Stimulated activated naive B cell treated with anti-CD40 and anti-IgM and Interleukin-4, amounts not matched to agents 10 μg/mL and 1 μg/mL and 100 μg/mL, for 72 hours (primary cell): Measurements from ENCODE around the gene DGKB.

Experiments
- ATAC-seq, 2 donors: fragments of 150-1000 bp; cut with Tn5 transposase; replicated peaks; 2 replicates each; pipeline ENCODE4 v1.10.0; 2021; ENCODE audit warnings: moderate library complexity in 1 of 2
- DNase-seq: peaks from one replicate; pipeline ENCODE4 v3.0.0; 2021
- H3K27ac Mint-ChIP-seq: one replicate; pipeline ENCODE4 v1.8.0; 2022; ENCODE audit warnings: mild to moderate bottlenecking, mixed read lengths
- H3K27me3 Mint-ChIP-seq, 2 donors: one replicate each; pipeline ENCODE4 v1.8.0; 2022; ENCODE audit warnings: mixed read lengths in 2 of 2
- H3K36me3 Mint-ChIP-seq, 2 donors: one replicate each; pipeline ENCODE4 v1.8.0; 2022; ENCODE audit warnings: mixed read lengths in 2 of 2, mild to moderate bottlenecking in 1 of 2
- H3K4me1 Mint-ChIP-seq, 2 donors: one replicate each; pipeline ENCODE4 v1.8.0; 2022; ENCODE audit warnings: mixed read lengths in 2 of 2, mild to moderate bottlenecking in 1 of 2
- H3K4me3 Mint-ChIP-seq, 2 donors: one replicate each; pipeline ENCODE4 v1.8.0; 2022; ENCODE audit warnings: mild to moderate bottlenecking in 2 of 2, mixed read lengths in 2 of 2, moderate library complexity in 1 of 2
- H3K9me3 Mint-ChIP-seq, 2 donors: one replicate each; pipeline ENCODE4 v1.8.0; 2022; ENCODE audit warnings: mixed read lengths in 2 of 2, mild to moderate bottlenecking in 1 of 2

Gene DGKB

DNA sequence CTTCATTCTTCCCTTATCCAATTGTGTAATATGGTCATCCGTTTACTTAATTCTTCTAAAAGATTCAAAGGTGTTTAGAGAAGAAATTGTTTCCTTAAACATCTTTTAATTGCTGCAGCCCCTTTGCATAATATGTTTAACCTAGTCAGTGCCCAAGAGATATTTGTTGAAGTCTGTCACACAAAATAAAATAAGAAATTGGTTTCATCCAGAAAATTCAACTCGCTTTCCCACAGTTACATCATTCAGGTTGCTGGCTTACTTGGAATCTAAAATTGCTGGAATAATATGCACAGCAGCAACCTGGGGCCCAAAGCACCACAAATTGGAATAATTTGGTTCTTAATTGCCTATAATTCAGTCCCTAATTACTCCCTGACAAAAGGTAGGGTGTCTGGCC lies 758.0 kb downstream of the DGKB start:
- no peak overlapping the region for H3K27ac Mint-ChIP-seq
- no peaks in the 10 kb centered on the region for H3K4me1 Mint-ChIP-seq
- peaks cover 0 to 4% of the 10 kb centered on the region in 2 donors for H3K9me3 Mint-ChIP-seq
- ATAC-seq (no peak), DNase-seq (no peak)
- H3K36me3 Mint-ChIP-seq = no peaks in the 10 kb centered on the region
- no peak overlapping the region for H3K4me3 Mint-ChIP-seq
- H3K27me3 Mint-ChIP-seq = no peaks in the 10 kb centered on the region

DNA sequence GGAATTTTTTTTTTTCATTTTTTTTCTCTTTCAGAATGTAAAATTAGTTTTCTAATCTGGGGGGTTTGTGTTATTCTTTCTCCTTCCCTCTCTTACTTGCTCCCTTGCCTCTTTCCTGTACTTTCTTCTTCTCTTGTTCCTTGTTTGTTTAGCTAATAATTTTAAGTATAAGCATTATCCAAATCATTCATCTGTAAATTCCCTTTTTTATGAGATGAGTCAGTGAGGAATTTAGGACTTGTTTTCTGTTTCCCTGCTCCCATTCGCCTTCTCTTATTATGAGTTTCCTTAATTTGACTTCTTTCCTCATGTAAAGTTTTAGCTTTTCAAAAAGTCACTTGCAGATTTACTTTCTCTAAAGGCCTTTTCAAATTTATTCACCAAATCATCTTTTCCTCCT lies 758.4 kb downstream of the DGKB start:
- Mint-ChIP-seq H3K36me3 (no peaks in the 10 kb centered on the region), H3K4me3 (no peak overlapping the region), H3K4me1 (no peaks in the 10 kb centered on the region), H3K27ac (no peak overlapping the region), H3K27me3 (no peaks in the 10 kb centered on the region), H3K9me3 (peaks cover 0 to 4% of the 10 kb centered on the region in 2 donors)
- no peak for DNase-seq
- ATAC-seq = no peak

DNA sequence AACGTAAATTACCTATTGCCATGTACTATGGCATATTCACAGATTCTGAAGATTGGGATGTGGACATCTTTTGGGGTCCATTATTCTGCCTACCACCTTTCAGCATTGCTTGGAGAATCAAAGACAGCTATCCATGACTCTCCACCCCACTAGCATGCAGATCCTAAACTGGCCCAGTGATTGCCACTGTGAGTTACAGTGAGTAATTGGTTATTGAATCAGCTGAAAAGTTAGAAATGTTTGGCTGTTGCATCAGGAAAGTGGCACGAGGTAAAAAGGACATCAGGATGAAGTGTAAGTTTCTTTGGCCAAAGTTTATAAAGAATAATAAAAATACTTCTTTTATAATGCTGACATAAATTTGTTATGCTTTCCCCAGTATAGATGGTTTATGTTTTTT lies 764.9 kb downstream of the DGKB start:
- DNase-seq = no peak
- ATAC-seq = no peak
- H3K36me3 Mint-ChIP-seq = no peaks in the 10 kb centered on the region
- H3K4me1 Mint-ChIP-seq = no peaks in the 10 kb centered on the region
- no peak overlapping the region for H3K27ac Mint-ChIP-seq
- H3K9me3 Mint-ChIP-seq = peaks cover 4 to 6% of the 10 kb centered on the region in 2 donors
- H3K4me3 Mint-ChIP-seq = no peak overlapping the region
- H3K27me3 Mint-ChIP-seq = no peaks in the 10 kb centered on the region

DNA sequence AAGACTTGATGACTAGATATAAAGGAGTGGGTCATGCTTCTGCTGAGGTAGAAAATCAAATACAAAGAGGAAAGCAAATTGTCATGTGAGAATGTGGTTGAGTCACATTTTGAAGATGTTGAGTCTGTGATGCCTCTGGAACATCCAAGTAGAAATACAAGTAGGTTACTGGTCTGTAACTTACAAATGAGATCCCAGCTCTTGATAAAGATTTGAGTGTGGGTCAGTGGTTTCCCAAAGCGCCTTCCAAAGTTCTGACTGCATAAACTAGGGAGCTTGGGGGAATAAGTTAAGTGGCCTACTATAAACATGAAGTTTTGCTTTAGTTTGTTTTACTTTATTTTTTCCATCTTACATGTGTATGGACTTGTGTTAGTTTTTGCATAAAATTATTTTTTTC lies 768.8 kb downstream of the DGKB start:
- ATAC-seq (no peak), DNase-seq (no peak)
- H3K4me1 Mint-ChIP-seq = no peaks in the 10 kb centered on the region
- peaks cover 0 to 2% of the 10 kb centered on the region in 2 donors for H3K9me3 Mint-ChIP-seq
- H3K27ac Mint-ChIP-seq = no peak overlapping the region
- no peak overlapping the region for H3K4me3 Mint-ChIP-seq
- H3K36me3 Mint-ChIP-seq = no peaks in the 10 kb centered on the region
- H3K27me3 Mint-ChIP-seq = no peaks in the 10 kb centered on the region

DNA sequence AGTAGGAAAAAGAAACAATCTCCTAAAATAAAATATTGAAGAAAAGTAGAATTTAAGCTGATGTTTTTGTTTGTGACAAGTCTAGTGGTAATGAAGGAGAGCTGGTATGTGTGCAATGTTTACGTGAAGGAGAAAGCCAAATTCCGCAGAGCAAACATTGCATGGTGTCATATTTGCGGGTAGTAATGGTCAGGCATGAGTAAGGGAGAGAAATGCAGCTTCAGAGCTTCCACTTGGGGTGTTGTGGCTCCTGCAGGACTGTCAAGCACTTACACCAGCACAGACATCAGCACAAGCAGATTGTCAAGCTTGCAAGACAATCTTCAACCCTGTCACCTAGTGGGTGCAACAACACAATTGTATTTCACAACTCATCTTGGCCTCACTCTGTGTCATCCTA lies 776.6 kb downstream of the DGKB start:
- Mint-ChIP-seq H3K27ac (no peak overlapping the region), H3K36me3 (no peaks in the 10 kb centered on the region)
- ATAC-seq = no peak

DNA sequence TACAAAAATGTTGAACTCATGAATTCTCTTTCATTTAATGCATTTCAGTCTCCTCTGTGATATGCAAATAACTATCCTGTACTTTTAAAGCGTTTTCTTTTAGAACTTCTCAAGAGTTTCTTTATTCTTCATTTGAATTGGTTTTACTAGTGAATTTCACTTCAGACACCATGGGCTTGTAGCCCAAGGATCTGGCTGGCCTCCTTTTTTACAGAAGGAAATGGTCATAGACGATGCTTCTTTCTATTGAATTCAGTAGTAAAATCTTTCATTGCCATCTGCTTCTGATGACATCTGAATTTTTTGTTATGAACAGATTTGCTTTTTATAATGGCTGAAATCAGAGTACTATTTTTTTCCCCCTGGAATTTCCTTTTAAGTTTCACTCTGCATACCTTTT lies 777.8 kb downstream of the DGKB start:
- Mint-ChIP-seq H3K4me1 (no peaks in the 10 kb centered on the region), H3K4me3 (no peak overlapping the region), H3K27ac (no peak overlapping the region), H3K36me3 (no peaks in the 10 kb centered on the region), H3K27me3 (no peaks in the 10 kb centered on the region), H3K9me3 (no peaks in the 10 kb centered on the region)
- ATAC-seq (no peak), DNase-seq (no peak)

More for the DNA sequence above, 776.6 kb downstream of the DGKB start:
- Mint-ChIP-seq H3K9me3 (no peaks in the 10 kb centered on the region), H3K4me1 (no peaks in the 10 kb centered on the region), H3K27me3 (no peaks in the 10 kb centered on the region), H3K4me3 (no peak overlapping the region)
- DNase-seq = no peak

DNA sequence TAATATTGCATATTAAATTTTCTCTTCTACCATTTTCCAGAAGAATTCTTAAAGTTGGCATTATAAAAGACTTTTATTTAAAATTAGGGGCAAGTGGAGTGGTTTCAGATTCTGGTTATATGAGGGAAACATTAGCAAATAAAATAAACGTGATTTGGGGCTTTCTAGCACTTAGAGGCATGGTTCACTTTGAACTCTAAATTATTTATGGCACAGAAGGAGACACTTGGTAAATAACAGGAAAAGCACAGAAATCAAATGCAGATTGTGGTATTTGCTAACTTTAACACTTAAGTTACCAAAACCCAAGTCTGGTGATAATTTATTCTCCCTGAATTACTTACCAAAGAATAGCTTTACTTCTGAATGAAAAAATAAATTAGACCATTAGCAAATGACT lies 778.6 kb downstream of the DGKB start:
- no peaks in the 10 kb centered on the region for H3K36me3 Mint-ChIP-seq
- H3K4me1 Mint-ChIP-seq = no peaks in the 10 kb centered on the region
- H3K27ac Mint-ChIP-seq = no peak overlapping the region
- H3K9me3 Mint-ChIP-seq = no peaks in the 10 kb centered on the region
- no peak overlapping the region for H3K4me3 Mint-ChIP-seq
- no peak for DNase-seq
- no peaks in the 10 kb centered on the region for H3K27me3 Mint-ChIP-seq
- no peak for ATAC-seq

DNA sequence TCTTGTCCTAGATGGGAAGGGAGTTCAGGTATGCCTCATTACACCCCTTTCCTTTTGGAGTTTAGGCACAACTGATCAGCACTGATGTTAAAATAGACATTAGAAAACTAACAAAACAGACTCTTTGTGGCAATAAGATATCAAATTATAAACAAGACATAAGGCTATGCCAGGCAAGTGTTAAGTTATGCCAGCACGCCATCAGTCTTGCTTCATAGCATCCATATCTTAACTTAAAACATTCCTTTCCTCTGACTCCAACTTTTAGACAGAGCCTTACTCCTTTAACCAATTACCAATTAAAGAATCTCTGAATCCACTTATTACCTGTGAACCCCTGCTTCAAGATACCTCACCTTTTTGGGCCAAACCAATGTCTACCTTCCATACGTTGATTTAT lies 786.9 kb downstream of the DGKB start:
- H3K4me1 Mint-ChIP-seq = no peaks in the 10 kb centered on the region
- no peaks in the 10 kb centered on the region for H3K27me3 Mint-ChIP-seq
- DNase-seq (no peak), ATAC-seq (no peak)
- peaks cover 5 to 8% of the 10 kb centered on the region in 2 donors for H3K9me3 Mint-ChIP-seq
- no peak overlapping the region for H3K4me3 Mint-ChIP-seq
- no peak overlapping the region for H3K27ac Mint-ChIP-seq
- no peaks in the 10 kb centered on the region for H3K36me3 Mint-ChIP-seq

- ATAC-seq = no peak
- H3K36me3 Mint-ChIP-seq = no peaks in the 10 kb centered on the region
Measured at GRCh38 chr7:14104861-14105260, 797.7 kb downstream of the DGKB start.

DNA sequence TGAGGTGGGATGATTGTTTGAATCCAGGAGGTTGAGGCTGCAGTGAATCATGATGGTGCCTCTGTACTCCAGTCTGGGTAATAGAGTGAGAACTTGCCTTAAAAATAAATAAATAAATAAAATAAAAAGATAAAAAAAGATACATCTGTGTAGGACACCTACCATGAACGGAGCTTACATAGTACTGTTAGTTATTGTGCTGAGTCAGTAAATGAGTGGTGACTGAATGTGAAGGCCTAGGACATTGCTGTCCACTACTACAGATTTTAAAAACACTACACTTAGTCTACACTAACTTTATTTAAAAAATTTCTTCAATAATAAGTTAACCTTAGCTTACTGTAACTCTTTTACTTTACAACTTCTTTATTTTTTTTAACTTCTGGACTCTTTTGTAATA lies 806.4 kb downstream of the DGKB start:
- Mint-ChIP-seq H3K27me3 (no peaks in the 10 kb centered on the region), H3K36me3 (no peaks in the 10 kb centered on the region), H3K4me3 (no peak overlapping the region), H3K4me1 (no peaks in the 10 kb centered on the region), H3K9me3 (peaks cover 0 to 2% of the 10 kb centered on the region in 2 donors), H3K27ac (no peak overlapping the region)
- no peak for ATAC-seq
- no peak for DNase-seq

More at GRCh38 chr7:14104861-14105260, 797.7 kb downstream of the DGKB start:
- Mint-ChIP-seq H3K4me3 (no peak overlapping the region), H3K4me1 (no peaks in the 10 kb centered on the region), H3K27me3 (no peaks in the 10 kb centered on the region), H3K27ac (no peak overlapping the region), H3K9me3 (peaks cover 3 to 4% of the 10 kb centered on the region in 2 donors)
- DNase-seq = no peak

DNA sequence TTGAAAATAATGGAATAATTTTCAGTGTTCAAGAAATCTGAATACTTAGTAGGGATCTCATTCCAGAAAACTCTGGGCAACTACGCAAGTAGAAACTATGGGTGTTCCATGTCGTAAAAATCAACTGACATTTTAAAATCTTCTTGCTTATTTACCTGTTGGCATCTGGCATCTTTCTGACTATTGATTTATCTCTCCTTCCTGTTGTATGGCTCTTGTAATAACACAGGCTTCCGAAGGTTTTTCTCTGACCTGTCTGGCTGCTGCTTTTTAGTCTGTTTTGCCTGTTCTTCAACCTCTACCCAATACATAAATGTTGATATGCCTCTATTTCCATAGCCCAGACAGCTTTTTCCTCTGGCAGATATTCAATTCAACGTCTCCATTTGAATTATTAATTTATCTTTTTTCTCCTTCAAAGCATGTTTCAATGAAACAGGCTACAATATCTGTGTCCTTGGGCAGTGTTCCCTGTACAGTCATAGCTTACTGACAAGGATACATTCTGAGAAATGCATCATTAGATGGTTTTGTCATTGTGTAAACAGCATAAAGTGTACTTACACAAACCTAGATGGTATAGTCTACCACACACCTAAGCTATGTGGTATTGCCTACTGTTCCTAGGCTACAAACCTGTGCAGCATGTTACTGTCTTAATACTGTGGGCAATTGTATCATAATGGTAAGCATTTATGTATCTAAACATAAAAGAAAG lies 807.2 kb downstream of the DGKB start:
- H3K4me1 Mint-ChIP-seq = no peaks in the 10 kb centered on the region
- peaks cover 0 to under 1% of the 10 kb centered on the region in 2 donors for H3K9me3 Mint-ChIP-seq
- H3K27ac Mint-ChIP-seq = no peak overlapping the region
- H3K4me3 Mint-ChIP-seq = no peak overlapping the region
- H3K27me3 Mint-ChIP-seq = no peaks in the 10 kb centered on the region
- no peak for ATAC-seq
- no peak for DNase-seq
- H3K36me3 Mint-ChIP-seq = no peaks in the 10 kb centered on the region
